Panc1 (cell line): ENCODE data around the gene SCCPDH. TPM values are rescaled to one million over a fixed set of nuclear protein-coding genes. Genes with fewer than 3 reads are reported as not detected.
A peak's percentile ranks its signal among the peaks of the same experiment; 100 is the strongest.

Experiments
- ATAC-seq: fragments of 200-7000 bp; cut with Tn5 transposase; 2 replicates; pipeline ENCODE4 v1.9.1; 2020; ENCODE audit warnings: mild to moderate bottlenecking, moderate library complexity
- BruUV-seq: library from RNA; stranded (reverse); fragments of 400-500 nt; replicated peaks from 2 replicates; lab custom pipeline; 2021; lab: Mats Ljungman, UMichigan
- CTCF ChIA-PET: fragments of 300-600 bp; sonication (Branson Sonifier 250); formaldehyde crosslinking; loops from one replicate; lab custom pipeline; 2022; ENCODE audit warnings: antibody characterized with exemption; lab: Charles Lee
- POLR2A ChIA-PET: fragments of 300-600 bp; sonication (Branson Sonifier 250); formaldehyde crosslinking; loops from one replicate; lab custom pipeline; 2022; ENCODE audit warnings: antibody characterized with exemption; lab: Charles Lee
- DNase-seq: peaks from one replicate; pipeline ENCODE4 v3.0.0-alpha.2; 2010; ENCODE audit warnings: low read depth, low spot score
- H3K27ac ChIP-seq: 2 replicates; pipeline ENCODE4 v1.5.1; 2011; ENCODE audit warnings: mild to moderate bottlenecking, low read length, inconsistent platforms
- H3K27me3 ChIP-seq: fragments of 200-500 bp; sonication (Bioruptor generic); 2 replicates; pipeline ENCODE4 v1.6.0; 2014; ENCODE audit warnings: low read length, inconsistent platforms; ENCODE audit not compliant: control insufficient read depth, insufficient read depth
- H3K36me3 ChIP-seq: fragments of 200-500 bp; sonication (Bioruptor generic); 2 replicates; pipeline ENCODE4 v1.5.1; 2014; ENCODE audit warnings: inconsistent platforms, mild to moderate bottlenecking, low read length, moderate library complexity; ENCODE audit not compliant: control insufficient read depth, insufficient read depth
- H3K4me1 ChIP-seq: 2 replicates; pipeline ENCODE4 v1.5.1; 2011; ENCODE audit warnings: inconsistent platforms, mild to moderate bottlenecking, low read length, moderate library complexity; ENCODE audit not compliant: control insufficient read depth, insufficient read depth
- H3K4me3 ChIP-seq, 2 experiments: 2 replicates each; pipeline ENCODE4 v1.5.1; 2011 to 2012; ENCODE audit warnings: low read depth in 2 of 2, low read length in 2 of 2, mild to moderate bottlenecking in 2 of 2, inconsistent platforms in 1 of 2, moderate library complexity in 1 of 2
- H3K9me3 ChIP-seq: fragments of 200-500 bp; sonication (Bioruptor generic); 2 replicates; pipeline ENCODE4 v1.5.1; 2014; ENCODE audit warnings: low read depth, mild to moderate bottlenecking, inconsistent platforms, low read length, moderate library complexity; ENCODE audit not compliant: control insufficient read depth, insufficient read depth
- CTCF ChIP-seq: fragments of 450-650 bp; IDR thresholded peaks from 2 replicates; pipeline ENCODE4 v1.5.1; 2017; ENCODE audit warnings: mild to moderate bottlenecking
- POLR2AphosphoS5 ChIP-seq: IDR thresholded peaks from 2 replicates; pipeline ENCODE4 v1.6.1; 2012; ENCODE audit warnings: mild to moderate bottlenecking, low read depth, low read length, moderate library complexity
- SIN3A ChIP-seq: IDR thresholded peaks from 2 replicates; pipeline ENCODE4 v1.6.1; 2012; ENCODE audit warnings: low read depth, mild to moderate bottlenecking, low read length, moderate library complexity, borderline replicate concordance; ENCODE audit not compliant: insufficient read depth
- TCF7L2 ChIP-seq: IDR thresholded peaks from 2 replicates; pipeline ENCODE4 v1.6.1; 2011; ENCODE audit warnings: mild to moderate bottlenecking, low read depth, low read length, inconsistent platforms
- in situ Hi-C: cut with HindIII; loops from 2 replicates; pipeline ENCODE4 v1.10.0; 2016; ENCODE audit warnings: low sequenced_read_pairs, low pct_unique_long_range_greater_than_20kb
- intact Hi-C: fragments of 100-400 bp; cut with micrococcal nuclease; formaldehyde crosslinking; loops from one replicate; pipeline ENCODE4 v1.10.0; 2022; ENCODE audit not compliant: unreplicated experiment
- total RNA-seq: library from RNA; stranded (reverse); gene quantifications from one replicate; pipeline ENCODE4 v1.2.1, GENCODE V29; 2021; ENCODE audit not compliant: unreplicated experiment
- TF ChIP-seq, protein P1 (sequence below), 2 experiments: IDR thresholded peaks; 2 replicates each; pipeline ENCODE4 v1.6.1; 2011 to 2012; ENCODE audit warnings: low read depth in 2 of 2, control low read depth in 1 of 2, low read length in 1 of 2, mild to moderate bottlenecking in 1 of 2, moderate library complexity in 1 of 2; ENCODE audit not compliant: insufficient read depth in 1 of 2

SCCPDH gene
- total RNA-seq, 1 experiment from 2014 or later: 40.2 TPM

GRCh38 chr1:246798606-246799496, 74.6 kb downstream of the SCCPDH start:
- intact Hi-C loops: no loop called here
- no peak for DNase-seq
- BruUV-seq: no TSS peak
- TF ChIP-seq, protein P1, sequence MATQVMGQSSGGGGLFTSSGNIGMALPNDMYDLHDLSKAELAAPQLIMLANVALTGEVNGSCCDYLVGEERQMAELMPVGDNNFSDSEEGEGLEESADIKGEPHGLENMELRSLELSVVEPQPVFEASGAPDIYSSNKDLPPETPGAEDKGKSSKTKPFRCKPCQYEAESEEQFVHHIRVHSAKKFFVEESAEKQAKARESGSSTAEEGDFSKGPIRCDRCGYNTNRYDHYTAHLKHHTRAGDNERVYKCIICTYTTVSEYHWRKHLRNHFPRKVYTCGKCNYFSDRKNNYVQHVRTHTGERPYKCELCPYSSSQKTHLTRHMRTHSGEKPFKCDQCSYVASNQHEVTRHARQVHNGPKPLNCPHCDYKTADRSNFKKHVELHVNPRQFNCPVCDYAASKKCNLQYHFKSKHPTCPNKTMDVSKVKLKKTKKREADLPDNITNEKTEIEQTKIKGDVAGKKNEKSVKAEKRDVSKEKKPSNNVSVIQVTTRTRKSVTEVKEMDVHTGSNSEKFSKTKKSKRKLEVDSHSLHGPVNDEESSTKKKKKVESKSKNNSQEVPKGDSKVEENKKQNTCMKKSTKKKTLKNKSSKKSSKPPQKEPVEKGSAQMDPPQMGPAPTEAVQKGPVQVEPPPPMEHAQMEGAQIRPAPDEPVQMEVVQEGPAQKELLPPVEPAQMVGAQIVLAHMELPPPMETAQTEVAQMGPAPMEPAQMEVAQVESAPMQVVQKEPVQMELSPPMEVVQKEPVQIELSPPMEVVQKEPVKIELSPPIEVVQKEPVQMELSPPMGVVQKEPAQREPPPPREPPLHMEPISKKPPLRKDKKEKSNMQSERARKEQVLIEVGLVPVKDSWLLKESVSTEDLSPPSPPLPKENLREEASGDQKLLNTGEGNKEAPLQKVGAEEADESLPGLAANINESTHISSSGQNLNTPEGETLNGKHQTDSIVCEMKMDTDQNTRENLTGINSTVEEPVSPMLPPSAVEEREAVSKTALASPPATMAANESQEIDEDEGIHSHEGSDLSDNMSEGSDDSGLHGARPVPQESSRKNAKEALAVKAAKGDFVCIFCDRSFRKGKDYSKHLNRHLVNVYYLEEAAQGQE (IDR thresholded peaks at IDR 0.05; ENCODE audit: insufficient read depth in 1 of 2, low read depth in 2 of 2, low read length in 1 of 2): no peak
- TF ChIP-seq SIN3A: no peak
- no peak for TF ChIP-seq TCF7L2
- TF ChIP-seq POLR2AphosphoS5: no peak
- TF ChIP-seq CTCF: no peak
- Histone ChIP-seq H3K4me1 (no peaks in the 10 kb centered on the region), H3K27me3 (no peaks in the 10 kb centered on the region), H3K9me3 (no peaks in the 10 kb centered on the region), H3K36me3 (no peaks in the 10 kb centered on the region), H3K27ac (no peak overlapping the region), H3K4me3 (no peak overlapping the region)
- in situ Hi-C loops: no loop called here
- peak; percentile 41 for ATAC-seq
- ChIA-PET CTCF (no interaction called here), POLR2A (no interaction called here)

- in situ Hi-C loops: no loop called here
- CTCF ChIA-PET: no interaction called here
- Histone ChIP-seq H3K9me3 (no peaks in the 10 kb centered on the region), H3K27ac (no peak overlapping the region), H3K36me3 (no peaks in the 10 kb centered on the region), H3K4me3 (no peak overlapping the region), H3K27me3 (no peaks in the 10 kb centered on the region; the same call in 1 of the 2 replicates), H3K4me1 (no peaks in the 10 kb centered on the region)
- no peak for ATAC-seq
- intact Hi-C loops: no loop called here
- POLR2A ChIA-PET: no interaction called here
- no peak for TF ChIP-seq POLR2AphosphoS5
- no peak for TF ChIP-seq SIN3A
- TF ChIP-seq TCF7L2: no peak
- TF ChIP-seq, protein P1 (IDR thresholded peaks at IDR 0.05; ENCODE audit: insufficient read depth in 1 of 2, low read depth in 2 of 2, low read length in 1 of 2): no peak
- TF ChIP-seq CTCF: no peak
- DNase-seq: no peak
- BruUV-seq: no TSS peak
These were observed 76.1 kb downstream of the SCCPDH start for GRCh38 chr1:246800356-246800755.
